A673 (cell line): ENCODE data around the gene ELOVL5.

Source experiments
- EZH2 ChIP-seq: fragments of 200-600 bp; sonication (generic); IDR thresholded peaks from 2 replicates; pipeline ENCODE4 v1.6.1; 2017; ENCODE audit warnings: borderline replicate concordance, low read depth, mild to moderate bottlenecking, mixed read lengths, antibody characterized with exemption, low read length; ENCODE audit not compliant: poor library complexity, severe bottlenecking
- TF ChIP-seq, protein P1 (sequence below): fragments of 300-800, 200-600 bp; sonication (generic); conservative IDR thresholded peaks from 2 replicates; pipeline ENCODE4 v1.5.1; 2017; ENCODE audit warnings: low read depth, mild to moderate bottlenecking, antibody characterized with exemption, low read length, moderate library complexity, mixed read lengths

DNA sequence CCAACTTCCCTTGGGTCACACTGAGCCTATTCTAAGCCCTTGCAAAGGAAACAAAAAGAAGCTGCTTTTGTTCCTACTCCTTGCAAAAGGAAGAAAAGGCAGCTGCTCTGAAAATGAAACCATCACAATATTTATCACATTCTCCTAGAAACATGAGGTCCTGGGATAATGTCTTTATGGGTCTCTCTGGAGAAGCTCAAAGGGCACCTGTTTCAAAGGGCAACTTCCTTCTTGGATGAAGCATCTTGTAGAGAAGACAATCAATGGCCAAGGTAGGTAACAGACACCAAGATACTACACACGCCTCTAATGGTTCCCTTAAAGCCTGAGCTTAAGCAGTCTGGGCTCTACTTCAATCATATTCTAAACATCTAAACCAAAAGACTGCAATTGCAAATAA lies 10.4 kb downstream of the ELOVL5 start:
- TF ChIP-seq, protein P1, sequence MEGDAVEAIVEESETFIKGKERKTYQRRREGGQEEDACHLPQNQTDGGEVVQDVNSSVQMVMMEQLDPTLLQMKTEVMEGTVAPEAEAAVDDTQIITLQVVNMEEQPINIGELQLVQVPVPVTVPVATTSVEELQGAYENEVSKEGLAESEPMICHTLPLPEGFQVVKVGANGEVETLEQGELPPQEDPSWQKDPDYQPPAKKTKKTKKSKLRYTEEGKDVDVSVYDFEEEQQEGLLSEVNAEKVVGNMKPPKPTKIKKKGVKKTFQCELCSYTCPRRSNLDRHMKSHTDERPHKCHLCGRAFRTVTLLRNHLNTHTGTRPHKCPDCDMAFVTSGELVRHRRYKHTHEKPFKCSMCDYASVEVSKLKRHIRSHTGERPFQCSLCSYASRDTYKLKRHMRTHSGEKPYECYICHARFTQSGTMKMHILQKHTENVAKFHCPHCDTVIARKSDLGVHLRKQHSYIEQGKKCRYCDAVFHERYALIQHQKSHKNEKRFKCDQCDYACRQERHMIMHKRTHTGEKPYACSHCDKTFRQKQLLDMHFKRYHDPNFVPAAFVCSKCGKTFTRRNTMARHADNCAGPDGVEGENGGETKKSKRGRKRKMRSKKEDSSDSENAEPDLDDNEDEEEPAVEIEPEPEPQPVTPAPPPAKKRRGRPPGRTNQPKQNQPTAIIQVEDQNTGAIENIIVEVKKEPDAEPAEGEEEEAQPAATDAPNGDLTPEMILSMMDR, result no peak
- no peak for TF ChIP-seq EZH2
